Measurements from ENCODE around the gene HAPLN3.

The HAPLN3 gene

GRCh38 chr15:88902846-88903245 lies 7.5 kb upstream of the HAPLN3 start:
- no peak for DNase-seq (ENCODE audit: low read depth)
- no peak overlapping the region for H3K4me3 ChIP-seq (ENCODE audit: low read depth, low read length)
- no peak for TF ChIP-seq CTCF (conservative IDR thresholded peaks at IDR 0.05; ENCODE audit: low read depth, low read length)

GRCh38 chr15:88902221-88902835 lies 7.0 kb upstream of the HAPLN3 start:
- no peak for TF ChIP-seq CTCF (conservative IDR thresholded peaks at IDR 0.05; ENCODE audit: low read depth, low read length)
- no peak for DNase-seq (ENCODE audit: low read depth)
- H3K4me3 ChIP-seq (ENCODE audit: low read depth, low read length), result no peak overlapping the region

GRCh38 chr15:88901508-88902220 lies 6.3 kb upstream of the HAPLN3 start:
- DNase-seq (ENCODE audit: low read depth), result no peak
- no peak for TF ChIP-seq CTCF (conservative IDR thresholded peaks at IDR 0.05; ENCODE audit: low read depth, low read length)
- H3K4me3 ChIP-seq (ENCODE audit: low read depth, low read length), result no peak overlapping the region

GRCh38 chr15:88900982-88901418 lies 5.7 kb upstream of the HAPLN3 start:
- no peak overlapping the region for H3K4me3 ChIP-seq (ENCODE audit: low read depth, low read length)
- DNase-seq (ENCODE audit: low read depth), result no peak
- TF ChIP-seq CTCF (conservative IDR thresholded peaks at IDR 0.05; ENCODE audit: low read depth, low read length), result no peak

- TF ChIP-seq CTCF (conservative IDR thresholded peaks at IDR 0.05; ENCODE audit: low read depth, low read length), result no peak
- DNase-seq (ENCODE audit: low read depth), result peak; percentile 69
- no peak overlapping the region for H3K4me3 ChIP-seq (ENCODE audit: low read depth, low read length)
Measured at GRCh38 chr15:88900309-88900981, 5.1 kb upstream of the HAPLN3 start.

GRCh38 chr15:88899251-88899650 lies 3.9 kb upstream of the HAPLN3 start:
- no peak for DNase-seq (ENCODE audit: low read depth)
- TF ChIP-seq CTCF (conservative IDR thresholded peaks at IDR 0.05; ENCODE audit: low read depth, low read length), result no peak
- no peak overlapping the region for H3K4me3 ChIP-seq (ENCODE audit: low read depth, low read length)
